ENCODE results near the gene PCDHGC4.

Gene PCDHGC4

GRCh38 chr5:141495453-141495811, 10.6 kb downstream of the PCDHGC4 start:
- Histone ChIP-seq H3K4me3 (ENCODE audit: low read depth in 1 of 2, low read length in 1 of 2) (no peak overlapping the region), H3K9me3 (no peaks in the 10 kb centered on the region), H3K36me3 (no peaks in the 10 kb centered on the region), H3K27me3 (peaks cover 92% of the 10 kb centered on the region), H3K4me1 (ENCODE audit: control insufficient read depth in 1 of 2, insufficient read depth in 1 of 2, low read depth in 1 of 2, low read length in 1 of 2) (peaks cover 0 to 14% of the 10 kb centered on the region in 2 experiments), H3K27ac (no peak overlapping the region)
- TF ChIP-seq CTCF (IDR thresholded peaks at IDR 0.05): no peak

DNA sequence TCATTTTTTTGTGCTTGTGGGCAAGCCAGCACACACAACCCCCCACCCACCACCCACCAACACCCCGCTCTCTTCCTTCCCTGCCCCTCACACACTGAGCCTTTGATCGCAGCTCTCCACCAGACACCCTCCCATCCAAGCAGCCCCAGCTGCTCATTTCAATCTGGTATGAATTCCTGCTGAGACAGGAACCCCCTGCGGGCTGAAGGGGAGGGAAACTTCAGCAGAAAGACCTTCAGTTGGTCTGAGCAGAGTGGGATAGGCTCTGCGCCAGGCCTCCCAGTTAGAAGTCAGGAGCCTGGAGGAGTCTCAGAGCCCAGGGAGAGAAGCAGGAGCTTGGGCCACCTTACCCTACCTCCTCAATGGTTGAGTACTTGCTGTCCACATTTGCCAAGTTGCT, 11.2 kb downstream of the PCDHGC4 start:
- H3K4me1 ChIP-seq (ENCODE audit: control insufficient read depth in 1 of 2, insufficient read depth in 1 of 2, low read depth in 1 of 2, low read length in 1 of 2): peaks cover 0 to 14% of the 10 kb centered on the region in 2 experiments
- H3K4me3 ChIP-seq (ENCODE audit: low read depth in 1 of 2, low read length in 1 of 2): no peak overlapping the region
- H3K27ac ChIP-seq: no peak overlapping the region
- TF ChIP-seq CTCF (IDR thresholded peaks at IDR 0.05): no peak
- peaks cover 92% of the 10 kb centered on the region for H3K27me3 ChIP-seq
- H3K9me3 ChIP-seq: no peaks in the 10 kb centered on the region
- H3K36me3 ChIP-seq: no peaks in the 10 kb centered on the region

GRCh38 chr5:141501761-141502160, 16.9 kb downstream of the PCDHGC4 start:
- no peak for TF ChIP-seq CTCF (IDR thresholded peaks at IDR 0.05)
- Histone ChIP-seq H3K9me3 (no peaks in the 10 kb centered on the region), H3K27me3 (peaks cover 52% of the 10 kb centered on the region), H3K27ac (no peak overlapping the region), H3K4me1 (ENCODE audit: control insufficient read depth in 1 of 2, insufficient read depth in 1 of 2, low read depth in 1 of 2, low read length in 1 of 2) (no peaks in the 10 kb centered on the region), H3K4me3 (ENCODE audit: low read depth in 1 of 2, low read length in 1 of 2) (no peak overlapping the region), H3K36me3 (no peaks in the 10 kb centered on the region)

DNA sequence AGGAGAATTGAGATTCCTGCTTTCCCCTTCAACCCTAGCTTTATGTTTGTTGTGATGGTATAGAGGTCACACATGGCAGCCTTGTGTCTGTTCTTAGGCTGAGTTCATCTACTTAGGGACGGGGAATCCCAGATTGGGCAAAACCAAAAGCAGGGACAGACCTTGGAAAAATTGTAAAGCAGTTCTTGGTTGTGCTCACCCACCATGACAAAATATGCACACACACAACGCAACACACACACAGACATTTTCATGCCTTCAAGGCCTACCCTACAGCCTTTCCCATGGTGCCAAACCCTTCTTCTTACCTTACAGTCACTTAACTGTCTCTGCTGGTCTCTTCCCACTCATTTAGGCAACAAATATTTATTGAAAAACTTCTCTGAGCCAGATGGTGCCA, 18.9 kb downstream of the PCDHGC4 start:
- Histone ChIP-seq H3K36me3 (no peaks in the 10 kb centered on the region), H3K27ac (no peak overlapping the region), H3K4me3 (ENCODE audit: low read depth in 1 of 2, low read length in 1 of 2) (no peak overlapping the region), H3K4me1 (ENCODE audit: control insufficient read depth in 1 of 2, insufficient read depth in 1 of 2, low read depth in 1 of 2, low read length in 1 of 2) (peaks cover 0 to under 1% of the 10 kb centered on the region in 2 experiments), H3K9me3 (no peaks in the 10 kb centered on the region), H3K27me3 (peaks cover 49% of the 10 kb centered on the region)
- TF ChIP-seq CTCF (IDR thresholded peaks at IDR 0.05): no peak

DNA sequence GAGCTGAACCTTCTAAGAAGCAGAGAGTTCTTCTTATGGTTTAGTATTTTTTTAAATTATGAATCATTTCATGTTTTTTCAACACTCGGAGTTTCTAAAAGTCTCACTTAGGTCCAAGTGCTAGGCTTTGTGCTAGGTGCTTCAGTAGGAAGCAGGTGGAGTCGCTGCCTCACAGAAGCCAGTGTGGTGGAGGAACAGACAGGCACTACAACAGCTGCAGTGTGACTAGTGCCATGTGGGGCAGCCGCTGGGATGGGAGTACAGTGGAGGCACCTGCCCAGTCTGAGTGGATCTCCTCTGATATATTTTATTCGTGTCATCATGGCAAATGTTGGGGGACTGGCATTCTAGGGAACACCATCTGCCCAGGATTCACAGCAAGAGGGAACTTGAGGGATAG, 19.4 kb downstream of the PCDHGC4 start:
- Histone ChIP-seq H3K36me3 (no peaks in the 10 kb centered on the region), H3K27ac (no peak overlapping the region), H3K4me1 (ENCODE audit: control insufficient read depth in 1 of 2, insufficient read depth in 1 of 2, low read depth in 1 of 2, low read length in 1 of 2) (peaks cover 4 to 5% of the 10 kb centered on the region in 2 experiments), H3K9me3 (no peaks in the 10 kb centered on the region), H3K27me3 (peaks cover 49% of the 10 kb centered on the region), H3K4me3 (ENCODE audit: low read depth in 1 of 2, low read length in 1 of 2) (no peak overlapping the region)
- TF ChIP-seq CTCF (IDR thresholded peaks at IDR 0.05): no peak
